GM21515 (cell line): ENCODE measurements around the gene SCAF11.

Experiments used
- ATAC-seq: cut with Tn5 transposase; IDR thresholded peaks from one replicate; pipeline ENCODE4 v1.9.1; 2021; ENCODE audit not compliant: unreplicated experiment

The SCAF11 gene

DNA sequence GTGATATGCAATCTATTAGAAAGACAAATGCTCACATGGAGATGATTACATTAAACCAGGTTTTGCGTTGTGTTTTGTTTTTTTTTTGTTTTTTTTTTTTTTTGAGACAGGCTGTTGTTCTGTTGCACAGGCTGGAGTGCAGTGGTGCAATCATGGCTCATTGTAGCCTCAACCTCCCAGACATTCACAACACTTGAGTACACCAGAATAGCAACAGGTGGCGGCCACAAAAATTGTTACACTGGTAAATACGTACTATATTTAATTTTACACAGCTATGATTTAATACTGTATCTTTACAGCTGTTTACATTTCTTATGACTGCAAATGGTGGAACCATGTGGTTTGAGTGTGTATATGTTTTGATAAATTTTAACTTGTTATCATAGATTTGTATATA is 60.0 kb downstream of the SCAF11 start:
- ATAC-seq = no peak

DNA sequence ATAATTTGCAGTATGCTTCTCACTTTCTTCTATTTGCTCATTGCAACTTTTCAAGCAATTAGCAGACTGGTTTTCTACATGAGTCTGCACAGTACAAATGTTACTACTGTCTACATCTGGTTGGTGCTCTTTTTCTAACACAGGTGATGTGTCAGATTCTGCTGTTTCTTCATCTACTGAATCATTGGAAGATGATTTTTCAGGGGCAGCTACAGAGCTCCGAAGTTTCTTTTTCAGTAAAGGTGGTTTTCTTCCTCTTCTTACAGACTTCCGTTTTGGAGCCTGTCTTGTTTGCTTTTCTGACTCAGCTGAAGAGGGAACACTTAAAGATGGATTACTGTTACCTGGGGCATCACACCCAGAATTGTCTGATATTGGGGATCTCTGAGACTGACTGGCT is 62.1 kb downstream of the SCAF11 start:
- ATAC-seq = no peak

DNA sequence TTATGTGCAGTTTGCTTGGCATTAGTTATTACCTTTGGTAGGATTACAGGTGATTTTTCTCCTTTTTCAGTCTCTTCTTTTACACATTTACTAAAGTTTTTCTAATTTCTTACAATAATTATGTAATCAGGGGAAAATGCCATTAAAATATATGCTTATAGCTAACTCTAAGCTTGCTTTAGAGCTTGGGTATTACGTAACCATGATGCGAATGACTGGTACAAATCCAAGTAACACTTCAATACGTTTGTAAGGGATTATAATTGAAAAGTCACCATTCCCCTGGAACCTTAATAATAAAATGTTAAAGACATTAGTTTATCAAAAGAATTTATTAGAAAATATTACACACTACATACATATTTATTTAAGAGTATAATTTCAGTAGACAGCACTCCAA is 71.6 kb downstream of the SCAF11 start:
- ATAC-seq = no peak

DNA sequence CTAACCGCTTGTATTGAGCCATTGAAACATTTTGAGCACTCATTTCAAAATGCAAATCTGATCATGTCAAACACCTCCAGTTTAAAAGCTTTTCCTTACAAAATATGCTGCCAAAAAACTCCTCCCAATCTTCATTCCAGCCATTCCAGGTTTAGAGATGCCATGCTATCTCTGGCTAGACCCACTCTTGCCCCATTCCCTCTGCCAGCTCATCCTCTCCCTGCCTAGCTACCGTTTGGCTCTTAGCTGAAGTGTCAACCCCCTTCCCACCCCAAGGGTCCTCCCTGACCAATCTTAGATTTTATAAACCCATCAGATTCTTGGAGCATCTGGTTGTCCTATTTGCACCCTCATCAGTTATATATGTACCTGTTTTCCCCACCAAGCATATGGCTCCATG is 75.0 kb downstream of the SCAF11 start:
- ATAC-seq = no peak

DNA sequence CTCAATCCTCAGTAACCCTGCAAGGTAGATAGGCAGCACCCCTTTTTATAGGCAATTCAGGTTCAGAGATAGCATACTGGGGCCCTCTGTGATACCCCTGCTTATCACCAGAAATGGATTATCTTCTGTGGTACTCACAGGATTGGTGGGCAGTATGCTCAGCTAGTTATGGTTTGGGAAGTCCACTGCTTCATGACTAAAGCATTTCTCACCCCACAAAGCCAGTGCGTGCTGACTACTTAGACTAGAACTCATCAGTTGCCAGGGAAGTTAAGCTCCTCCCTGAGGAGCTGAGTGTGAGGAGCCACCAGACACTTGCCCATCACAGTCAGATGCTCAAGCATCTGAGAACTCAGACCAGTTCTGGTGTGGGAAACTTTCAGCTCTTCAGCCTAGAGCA is 76.3 kb downstream of the SCAF11 start:
- ATAC-seq = no peak

DNA sequence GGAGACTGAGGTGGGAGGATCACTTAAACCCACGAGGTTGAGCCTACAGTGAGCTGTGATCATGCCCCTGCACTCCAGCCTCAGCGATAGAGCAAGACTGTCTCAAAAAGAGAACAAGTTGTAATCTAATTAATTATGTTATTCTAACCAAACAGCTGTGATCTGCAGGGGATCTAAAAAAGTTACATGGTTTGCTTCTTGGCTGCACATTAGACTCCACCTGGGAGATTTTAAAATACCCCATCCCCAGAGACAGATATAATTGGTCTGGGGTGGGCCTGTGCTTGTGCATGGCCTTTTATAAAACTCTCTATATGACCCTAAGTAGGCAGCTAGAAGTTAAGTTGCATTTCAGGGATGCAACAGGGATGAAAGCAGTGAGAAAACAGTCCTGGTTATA is 76.7 kb downstream of the SCAF11 start:
- ATAC-seq = no peak

DNA sequence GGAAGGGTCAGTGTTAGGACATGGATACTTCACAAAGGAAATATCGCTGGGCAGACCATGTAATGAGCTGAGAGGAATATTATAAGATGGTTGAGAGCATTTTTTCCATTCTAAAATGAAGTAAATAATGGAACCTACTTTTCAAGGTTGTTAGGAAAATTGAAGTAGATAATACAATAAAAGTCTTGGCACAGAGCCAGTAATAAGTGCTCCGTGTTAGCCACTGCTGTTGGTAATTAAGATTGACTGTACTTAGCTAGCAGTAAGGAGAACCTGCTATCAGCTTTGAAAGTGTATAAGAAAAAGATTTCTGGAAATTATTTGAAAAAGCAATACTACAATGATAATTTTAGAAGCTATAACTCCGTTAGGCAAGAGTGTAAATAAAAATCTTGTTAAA is 77.6 kb downstream of the SCAF11 start:
- no peak for ATAC-seq

DNA sequence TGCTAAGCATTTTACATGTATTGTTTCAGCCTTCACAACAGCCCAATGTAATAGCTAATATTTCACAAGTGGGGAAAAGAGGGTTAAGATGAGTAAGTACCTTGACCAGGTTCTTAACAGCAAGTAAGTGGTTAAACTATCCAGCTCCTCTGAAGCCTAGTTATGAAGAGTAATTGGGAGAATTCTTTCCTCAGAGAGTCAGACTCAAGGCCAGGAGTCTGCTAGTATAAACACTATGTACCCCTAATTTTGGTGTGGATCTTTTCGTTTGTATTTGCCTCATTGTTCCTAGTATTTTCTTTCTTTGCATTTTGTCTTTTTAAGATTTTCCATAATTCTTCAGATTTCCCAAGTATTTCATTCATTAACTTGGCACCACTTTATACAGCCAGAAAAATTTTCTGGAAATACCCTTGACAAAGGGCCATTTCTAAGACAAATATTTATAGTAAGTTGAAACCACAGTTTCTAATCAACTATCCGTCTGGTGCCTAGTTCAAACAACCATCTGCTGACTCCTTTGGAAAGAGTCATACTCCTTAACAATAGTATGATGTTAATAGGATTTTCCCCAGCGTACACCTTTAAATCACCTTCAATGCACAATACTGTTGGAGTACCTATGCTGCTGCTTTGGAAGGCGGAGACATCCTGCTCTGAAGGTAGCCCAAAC is 81.2 kb downstream of the SCAF11 start:
- no peak for ATAC-seq

DNA sequence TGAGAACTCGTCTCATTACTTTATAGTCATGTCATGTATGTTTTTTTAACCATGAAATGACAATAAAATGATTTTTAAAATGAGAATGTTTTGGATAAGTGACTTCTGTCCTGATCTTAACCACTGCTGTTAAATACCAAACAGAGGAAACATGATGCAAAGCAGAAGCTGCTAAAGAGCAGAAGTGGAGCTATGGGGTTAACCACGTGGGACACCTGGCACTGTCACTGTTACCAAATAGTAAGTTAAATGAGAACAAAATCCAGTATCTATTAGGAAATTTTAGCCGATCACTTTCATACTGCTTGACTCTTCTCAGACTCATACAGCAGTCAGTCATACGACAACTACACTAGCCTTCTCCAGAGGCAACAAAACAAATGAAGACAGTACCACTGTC is 82.4 kb downstream of the SCAF11 start:
- ATAC-seq = peak; percentile 82

DNA sequence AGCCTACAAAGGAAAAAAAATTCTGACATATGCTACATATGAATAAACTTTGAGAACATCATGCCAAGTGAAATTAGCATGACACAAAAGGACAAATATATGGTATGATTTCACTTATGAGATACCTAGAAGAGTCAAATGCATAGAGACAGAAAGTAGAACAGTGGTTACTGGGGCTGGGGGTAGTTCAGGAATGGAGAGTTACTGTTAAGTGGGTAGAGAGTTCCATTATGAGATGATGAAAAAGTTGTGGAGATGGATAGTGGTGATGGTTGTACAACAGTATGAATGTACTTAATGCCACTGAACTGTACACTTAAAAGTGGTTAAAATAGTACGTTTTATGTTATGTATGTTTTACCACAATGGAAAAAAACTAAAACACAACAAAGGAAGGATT is 92.3 kb downstream of the SCAF11 start:
- no peak for ATAC-seq

DNA sequence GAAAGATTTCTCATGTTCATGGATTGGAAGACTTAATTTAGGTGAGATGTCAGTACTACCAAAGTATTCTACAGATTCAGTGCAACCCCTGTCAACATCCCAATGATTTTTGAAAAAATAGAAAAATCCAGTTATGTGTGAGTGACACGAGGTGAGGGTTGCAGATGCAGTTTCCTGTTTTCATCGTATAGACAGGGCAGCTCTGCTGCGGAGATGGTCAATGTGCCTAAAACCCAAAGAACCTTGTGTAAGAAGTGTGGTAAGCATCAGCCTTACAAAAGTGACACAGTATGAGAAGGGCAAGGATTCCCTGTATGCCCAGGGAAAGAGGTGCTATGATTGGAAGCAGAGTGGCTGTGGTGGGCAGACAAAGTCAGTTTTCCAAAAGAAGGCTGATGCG is 94.4 kb downstream of the SCAF11 start:
- ATAC-seq = no peak

DNA sequence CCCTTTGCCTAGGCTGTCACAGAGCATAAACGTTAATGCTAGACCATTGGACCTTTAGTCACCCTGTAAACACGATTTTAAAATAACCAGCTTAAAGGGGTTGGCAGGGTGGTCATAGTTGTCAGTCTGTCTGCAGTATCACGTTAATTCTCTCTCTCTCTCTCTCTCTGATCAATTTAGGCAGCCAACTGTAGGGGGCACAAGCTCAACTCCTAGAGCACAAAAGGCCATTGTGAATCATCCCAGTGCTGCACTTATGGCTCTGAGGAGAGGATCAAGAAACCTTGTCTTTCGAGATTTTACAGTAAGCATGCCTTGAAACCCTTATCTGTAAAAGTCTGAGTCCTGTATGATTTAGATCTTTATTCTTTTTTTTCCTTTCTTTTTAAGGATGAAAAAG is 97.1 kb downstream of the SCAF11 start:
- no peak for ATAC-seq

DNA sequence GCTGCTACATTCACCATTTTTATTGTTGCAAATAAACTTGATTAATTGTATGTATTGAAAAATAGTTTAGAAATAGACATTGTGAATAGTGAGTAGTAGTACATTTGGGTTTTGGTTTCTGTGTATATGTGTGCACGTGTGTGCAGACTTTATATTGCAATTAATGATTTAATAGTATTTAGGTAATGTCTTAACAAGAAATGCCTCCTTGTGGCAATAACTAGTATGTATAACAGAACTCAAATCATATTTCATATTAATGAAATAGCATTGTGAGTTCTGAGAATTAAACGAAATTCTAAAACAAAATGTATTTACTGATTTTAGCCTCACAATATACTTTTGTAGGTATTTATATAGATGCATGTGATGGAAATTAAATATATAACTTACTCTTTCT is 100.1 kb downstream of the SCAF11 start:
- ATAC-seq = no peak

DNA sequence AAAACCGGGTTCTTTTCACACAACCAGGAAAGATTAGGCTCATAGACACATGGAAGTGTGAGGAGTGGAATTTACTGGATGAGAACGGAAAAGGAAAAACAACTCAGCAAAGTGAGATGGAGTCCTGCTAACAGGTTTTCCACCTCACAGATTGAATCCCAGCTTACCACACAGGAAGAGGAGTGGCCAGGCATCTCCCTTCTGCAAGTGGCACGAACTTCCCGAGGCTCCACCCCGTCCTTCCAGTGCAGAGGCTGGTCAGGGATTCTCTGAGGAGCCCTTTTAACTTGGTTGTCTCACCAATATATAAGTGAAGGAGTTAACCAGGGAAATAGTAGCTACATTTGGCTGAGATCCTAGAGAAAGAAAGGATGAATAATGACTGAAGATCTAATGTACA is 102.8 kb downstream of the SCAF11 start:
- no peak for ATAC-seq

DNA sequence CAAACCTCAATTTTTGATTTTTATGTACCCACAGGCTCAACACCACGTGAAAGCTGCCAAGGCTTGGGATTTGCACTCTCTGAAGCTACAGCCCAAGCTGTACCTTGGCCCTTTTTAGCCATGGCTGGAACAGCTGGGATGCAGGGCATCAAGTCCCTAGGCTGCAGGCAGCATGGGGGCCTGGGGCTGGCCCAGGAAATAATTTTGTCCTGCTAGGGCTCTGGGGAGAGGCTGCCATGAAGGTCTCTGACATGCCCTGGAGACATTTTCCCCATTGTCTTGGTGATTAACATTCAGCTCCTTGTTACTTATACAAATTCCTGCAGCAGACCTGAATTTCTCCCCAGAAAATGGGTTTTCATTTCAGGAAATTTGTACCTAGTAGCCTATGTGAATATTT is 103.7 kb downstream of the SCAF11 start:
- no peak for ATAC-seq

DNA sequence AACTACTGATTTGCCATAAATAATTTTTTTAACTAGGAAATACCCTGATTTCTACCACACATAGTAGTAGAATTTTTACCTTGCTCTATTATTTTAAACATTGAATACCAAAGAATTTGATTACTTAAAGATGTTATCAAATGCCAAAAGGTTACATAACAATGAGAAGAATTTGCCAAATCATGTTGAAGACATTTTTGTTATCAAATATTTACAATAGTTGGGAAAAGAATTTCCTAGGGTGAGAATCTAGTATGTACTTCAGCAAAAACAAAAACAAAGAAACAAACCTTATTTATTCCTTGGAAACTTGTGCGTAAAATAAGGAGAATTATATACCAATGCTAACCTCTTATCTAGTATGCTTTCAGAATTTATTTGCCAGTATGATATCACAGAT is 107.2 kb downstream of the SCAF11 start:
- no peak for ATAC-seq

DNA sequence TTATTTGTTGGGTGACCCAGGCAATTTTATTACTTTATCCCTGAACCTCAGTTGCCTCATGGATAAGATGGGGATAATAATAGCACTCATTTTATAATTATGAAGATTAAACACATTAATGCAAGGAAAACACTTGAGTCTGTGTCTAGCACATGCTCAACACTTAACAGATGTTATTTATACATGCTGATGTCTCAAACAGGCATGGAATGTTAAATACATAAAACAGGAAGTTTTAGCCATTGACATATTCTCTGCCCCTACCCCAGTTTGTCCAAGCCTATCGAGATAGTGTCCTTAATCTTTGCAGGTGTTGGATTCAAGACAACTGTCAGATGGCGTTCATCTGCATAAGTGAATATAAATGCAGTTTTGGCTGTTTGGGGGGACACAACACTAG is 109.8 kb downstream of the SCAF11 start:
- no peak for ATAC-seq

DNA sequence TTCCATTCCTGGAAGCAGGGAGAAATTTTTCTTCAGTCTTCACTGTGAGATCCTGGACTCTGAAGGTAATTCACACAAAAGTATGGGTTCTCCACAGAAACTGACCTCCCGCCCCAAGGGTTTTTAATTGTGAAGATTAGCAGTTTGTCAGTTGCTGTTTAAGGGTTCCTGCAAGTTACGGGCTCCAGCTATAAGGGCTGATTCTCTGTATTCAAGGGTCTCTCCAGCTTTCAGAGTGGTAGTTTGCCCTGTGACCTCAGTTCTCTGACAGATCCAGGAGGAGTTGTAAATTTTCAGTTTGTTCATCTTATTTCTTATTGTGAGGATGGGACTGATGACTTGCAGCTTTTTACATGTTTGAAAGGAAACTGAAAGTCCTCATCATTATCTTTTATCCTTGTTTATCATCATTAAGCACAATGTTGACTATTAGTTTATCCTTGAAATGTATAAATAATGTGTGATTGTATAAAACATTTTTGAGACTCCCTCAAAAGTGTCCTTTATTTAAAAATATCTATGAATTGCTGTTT is 110.9 kb downstream of the SCAF11 start:
- ATAC-seq = no peak

DNA sequence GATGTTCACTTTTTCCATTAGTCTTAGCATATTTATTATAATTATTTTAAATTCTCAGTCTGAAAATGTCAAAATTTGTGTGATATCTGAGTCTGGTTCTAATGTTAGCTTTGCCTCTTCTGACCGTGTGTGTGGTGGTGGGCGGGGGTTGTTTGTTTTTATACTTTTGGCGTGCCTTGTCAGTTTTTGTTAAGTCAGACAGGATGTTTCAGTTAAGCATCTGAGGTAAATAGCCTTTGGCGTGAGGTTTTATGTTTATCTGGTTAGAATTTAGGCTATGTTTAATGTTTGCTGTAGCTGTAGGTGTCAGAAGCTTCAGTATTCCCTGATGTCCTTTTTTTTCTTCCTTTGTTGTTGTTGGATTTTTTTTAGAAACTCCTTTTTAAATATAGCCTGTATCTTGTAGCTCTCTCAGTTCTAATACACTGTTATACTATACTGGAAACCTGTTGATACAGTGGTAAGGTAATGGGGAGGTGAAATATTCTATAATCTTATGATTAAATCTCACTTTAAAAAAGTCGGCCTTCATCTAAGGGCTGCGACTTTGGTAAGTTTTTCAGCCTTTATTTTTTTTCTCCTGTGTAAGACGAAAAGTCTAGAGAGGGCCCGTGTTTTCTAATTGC is 111.6 kb downstream of the SCAF11 start:
- no peak for ATAC-seq

DNA sequence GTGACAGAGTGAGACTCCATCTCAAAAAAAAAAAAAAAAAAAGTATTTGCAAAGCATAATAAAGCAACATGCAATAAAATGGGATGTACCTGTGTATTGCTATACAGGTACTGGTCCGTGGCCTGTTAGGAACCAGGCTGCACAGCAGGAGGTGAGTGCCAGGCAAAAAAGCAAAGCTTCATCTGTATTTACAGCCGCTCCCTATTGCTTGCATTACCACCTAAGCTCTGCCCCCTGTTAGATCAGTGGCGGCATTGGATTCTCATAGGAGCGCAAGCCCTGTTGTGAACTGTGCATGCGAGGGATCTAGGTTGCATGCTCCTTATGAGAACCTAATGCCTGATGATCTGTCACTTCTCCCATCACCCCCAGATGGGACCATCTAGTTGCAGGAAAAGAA is 113.3 kb downstream of the SCAF11 start:
- ATAC-seq = no peak

DNA sequence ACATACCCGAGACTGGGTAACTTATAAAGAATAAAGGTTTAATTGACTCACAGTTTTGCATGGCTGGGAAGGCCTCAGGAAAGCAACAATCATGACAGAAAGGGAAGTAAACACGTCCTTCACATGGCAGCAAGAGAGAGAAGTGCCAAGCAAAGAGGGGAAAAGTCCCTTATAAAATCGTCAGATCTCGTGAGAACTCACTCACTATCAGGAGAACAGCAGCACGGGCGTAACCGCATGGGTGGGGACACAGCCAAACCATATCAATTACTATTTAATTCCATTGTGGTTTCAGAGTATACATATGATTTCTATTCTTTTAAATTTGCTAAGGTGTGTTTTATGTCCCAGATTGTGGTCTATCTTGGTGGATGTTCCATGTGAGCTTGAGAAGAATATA is 117.9 kb downstream of the SCAF11 start:
- ATAC-seq = no peak
